Fibroblast of lung (primary cell): ENCODE measurements around the gene TSPAN2. TPM values are rescaled to one million over a fixed set of nuclear protein-coding genes. Genes with fewer than 3 reads are reported as not detected.

ENCODE experiments used
- DNase-seq, 2 donors: peaks; one replicate each; pipeline versions ENCODE4 v3.0.0 to v3.0.0-alpha.2; 2010; ENCODE audit warnings: low read depth in 2 of 2
- H2AFZ ChIP-seq: 2 replicates; pipeline ENCODE4 v1.5.1; 2012; ENCODE audit warnings: low read length, control low read depth, inconsistent platforms
- H3K27ac ChIP-seq: 2 replicates; pipeline ENCODE4 v1.5.1; 2011; ENCODE audit warnings: low read length, control low read depth; ENCODE audit not compliant: insufficient read depth
- H3K27me3 ChIP-seq: 2 replicates; pipeline ENCODE4 v1.5.1; 2011; ENCODE audit warnings: mild to moderate bottlenecking, low read length; ENCODE audit not compliant: control insufficient read depth, insufficient read depth
- H3K36me3 ChIP-seq: 2 replicates; pipeline ENCODE4 v1.5.1; 2011; ENCODE audit warnings: low read length; ENCODE audit not compliant: control insufficient read depth, insufficient read depth
- H3K4me1 ChIP-seq: 2 replicates; pipeline ENCODE4 v1.5.1; 2011; ENCODE audit warnings: low read length; ENCODE audit not compliant: control insufficient read depth, insufficient read depth; ENCODE audit errors: extremely low read depth
- H3K4me2 ChIP-seq: 2 replicates; pipeline ENCODE4 v1.5.1; 2011; ENCODE audit warnings: low read length, control low read depth; ENCODE audit not compliant: insufficient read depth; ENCODE audit errors: extremely low read depth
- H3K4me3 ChIP-seq, 4 experiments: fragments of 200-600 bp in 1 of 4; sonication (generic) in 1 of 4; replicated peaks in 1 of 4; 2 replicates each; pipeline ENCODE4 v1.5.1; 2011 to 2016; ENCODE audit warnings: low read length in 4 of 4, low read depth in 3 of 4, mild to moderate bottlenecking in 3 of 4, control low read depth in 2 of 4, inconsistent platforms in 1 of 4, mixed read lengths in 1 of 4; ENCODE audit not compliant: insufficient read depth in 1 of 4; ENCODE audit errors: control extremely low read depth in 1 of 4
- H3K79me2 ChIP-seq: 2 replicates; pipeline ENCODE4 v1.5.1; 2012; ENCODE audit warnings: mild to moderate bottlenecking, low read length, inconsistent platforms; ENCODE audit not compliant: control insufficient read depth, insufficient read depth
- H3K9ac ChIP-seq: 2 replicates; pipeline ENCODE4 v1.5.1; 2011; ENCODE audit warnings: mild to moderate bottlenecking, low read length, control low read depth; ENCODE audit not compliant: insufficient read depth
- H3K9me3 ChIP-seq: 2 replicates; pipeline ENCODE4 v1.5.1; 2012; ENCODE audit warnings: low read depth, low read length; ENCODE audit not compliant: control insufficient read depth, insufficient read depth
- H4K20me1 ChIP-seq: 2 replicates; pipeline ENCODE4 v1.5.1; 2011; ENCODE audit warnings: low read length; ENCODE audit not compliant: control insufficient read depth, insufficient read depth; ENCODE audit errors: extremely low read depth
- CTCF ChIP-seq, 2 donors: IDR thresholded peaks in 1 of 2; conservative IDR thresholded peaks in 1 of 2; 1 replicate in 1 of 2; 2 replicates in 1 of 2; pipeline ENCODE4 v1.5.1; 2011 to 2012; ENCODE audit warnings: low read length in 2 of 2, control low read depth in 1 of 2, inconsistent platforms in 1 of 2, low read depth in 1 of 2, mild to moderate bottlenecking in 1 of 2
- EZH2 ChIP-seq: IDR thresholded peaks from 2 replicates; pipeline ENCODE4 v1.5.1; 2012; ENCODE audit warnings: low read length, control low read depth, mild to moderate bottlenecking; ENCODE audit errors: missing control alignments
- polyA plus RNA-seq, 2 donors: library from polyadenylated mRNA; depleted of rRNA in 1 of 2; stranded (reverse) in 1 of 2; unstranded in 1 of 2; fragments of >200 nt; gene quantifications; 2 replicates each; pipeline ENCODE4 v1.2.1, GENCODE V29; 2011 to 2012; ENCODE audit warnings: missing spikeins in 1 of 2
- total RNA-seq: library from RNA; depleted of rRNA; stranded (reverse); fragments of >200 nt; gene quantifications from 2 replicates; pipeline ENCODE4 v1.2.1, GENCODE V29; 2014

TSPAN2 gene
- total and polyA plus RNA-seq, 2 donors (not counting 1 experiment from before 2014, with no cell fraction given), result 0.08 to 0.66 TPM

- Histone ChIP-seq H3K9me3 (no peaks in the 10 kb centered on the region), H3K4me3 (no peak overlapping the region)
- TF ChIP-seq CTCF (conservative IDR thresholded peaks at IDR 0.05 in 1 of 2, IDR thresholded peaks at IDR 0.05 in 1 of 2; ENCODE audit: low read depth in 1 of 2, low read length in 2 of 2) (no peak), EZH2 (no peak)
Measured at GRCh38 chr1:115118086-115118485, 28.8 kb upstream of the TSPAN2 start.

GRCh38 chr1:115117298-115117697 is 28.0 kb upstream of the TSPAN2 start:
- Histone ChIP-seq H3K4me3 (no peak overlapping the region), H3K79me2 (no peaks in the 10 kb centered on the region), H3K27ac (no peak overlapping the region), H4K20me1 (no peaks in the 10 kb centered on the region), H3K27me3 (no peaks in the 10 kb centered on the region), H3K9me3 (no peaks in the 10 kb centered on the region), H3K36me3 (no peaks in the 10 kb centered on the region), H2AFZ (no peak overlapping the region), H3K4me2 (no peak overlapping the region), H3K4me1 (no peaks in the 10 kb centered on the region), H3K9ac (no peak overlapping the region)
- DNase-seq, result no peak
- no peak for TF ChIP-seq EZH2
- no peak for TF ChIP-seq CTCF (conservative IDR thresholded peaks at IDR 0.05 in 1 of 2, IDR thresholded peaks at IDR 0.05 in 1 of 2; ENCODE audit: low read depth in 1 of 2, low read length in 2 of 2)

More at GRCh38 chr1:115118086-115118485, 28.8 kb upstream of the TSPAN2 start:
- Histone ChIP-seq H3K4me2 (no peak overlapping the region), H3K27ac (no peak overlapping the region), H3K27me3 (no peaks in the 10 kb centered on the region), H2AFZ (no peak overlapping the region), H3K79me2 (no peaks in the 10 kb centered on the region), H4K20me1 (no peaks in the 10 kb centered on the region), H3K36me3 (no peaks in the 10 kb centered on the region), H3K9ac (no peak overlapping the region), H3K4me1 (no peaks in the 10 kb centered on the region)
- DNase-seq, result no peak

DNA sequence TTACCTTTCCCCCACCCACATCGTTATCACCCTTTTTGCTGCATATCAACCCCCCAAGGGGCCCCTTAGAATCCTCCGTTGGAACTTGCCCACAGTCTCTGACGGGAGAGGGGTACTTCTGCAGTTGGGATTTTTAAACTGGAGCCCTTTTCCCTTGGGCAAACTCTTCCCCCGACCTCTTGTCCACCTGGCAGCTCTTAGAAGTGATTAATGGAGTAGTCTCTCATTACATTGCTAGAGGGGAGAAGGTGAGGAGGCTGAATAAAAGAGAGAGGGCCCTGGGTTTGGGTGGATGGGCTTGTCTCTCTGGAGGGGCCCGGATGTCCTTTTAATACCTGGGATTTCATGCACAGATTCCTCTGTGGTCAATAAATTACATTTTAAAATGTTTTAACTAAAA is 27.2 kb upstream of the TSPAN2 start:
- no peaks in the 10 kb centered on the region for H3K9me3 ChIP-seq
- H2AFZ ChIP-seq, result no peak overlapping the region
- TF ChIP-seq CTCF (conservative IDR thresholded peaks at IDR 0.05 in 1 of 2, IDR thresholded peaks at IDR 0.05 in 1 of 2; ENCODE audit: low read depth in 1 of 2, low read length in 2 of 2) (no peak), EZH2 (no peak)
- H3K4me1 ChIP-seq, result no peaks in the 10 kb centered on the region
- no peaks in the 10 kb centered on the region for H3K79me2 ChIP-seq
- H3K4me2 ChIP-seq, result no peak overlapping the region
- no peak for DNase-seq
- no peak overlapping the region for H3K4me3 ChIP-seq
- no peaks in the 10 kb centered on the region for H3K27me3 ChIP-seq
- H3K36me3 ChIP-seq, result no peaks in the 10 kb centered on the region
- no peaks in the 10 kb centered on the region for H4K20me1 ChIP-seq
- H3K9ac ChIP-seq, result no peak overlapping the region
- H3K27ac ChIP-seq, result no peak overlapping the region
